Fibroblast of villous mesenchyme (primary cell): ENCODE data around the gene MGMT. TPM values are rescaled to one million over a fixed set of nuclear protein-coding genes. Genes with fewer than 3 reads are reported as not detected.

Experiments
- DNase-seq: peaks from one replicate; pipeline ENCODE4 v3.0.0-alpha.2; 2010; ENCODE audit warnings: low read depth
- H3K4me3 ChIP-seq: 2 replicates; pipeline ENCODE4 v1.5.1; 2011; ENCODE audit warnings: low read depth, mild to moderate bottlenecking, low read length
- total RNA-seq: library from RNA; depleted of rRNA; stranded (reverse); fragments of >200 nt; gene quantifications from 2 replicates; pipeline ENCODE4 v1.2.3, GENCODE V29; 2012
- TF ChIP-seq, protein P1 (sequence below): IDR thresholded peaks from 2 replicates; pipeline ENCODE4 v1.5.1; 2012; ENCODE audit warnings: low read depth, mild to moderate bottlenecking, low read length; ENCODE audit not compliant: insufficient read depth

Gene MGMT
- total RNA-seq, 1 donor, result 10.4 TPM

- DNase-seq, result no peak
- TF ChIP-seq, protein P1, sequence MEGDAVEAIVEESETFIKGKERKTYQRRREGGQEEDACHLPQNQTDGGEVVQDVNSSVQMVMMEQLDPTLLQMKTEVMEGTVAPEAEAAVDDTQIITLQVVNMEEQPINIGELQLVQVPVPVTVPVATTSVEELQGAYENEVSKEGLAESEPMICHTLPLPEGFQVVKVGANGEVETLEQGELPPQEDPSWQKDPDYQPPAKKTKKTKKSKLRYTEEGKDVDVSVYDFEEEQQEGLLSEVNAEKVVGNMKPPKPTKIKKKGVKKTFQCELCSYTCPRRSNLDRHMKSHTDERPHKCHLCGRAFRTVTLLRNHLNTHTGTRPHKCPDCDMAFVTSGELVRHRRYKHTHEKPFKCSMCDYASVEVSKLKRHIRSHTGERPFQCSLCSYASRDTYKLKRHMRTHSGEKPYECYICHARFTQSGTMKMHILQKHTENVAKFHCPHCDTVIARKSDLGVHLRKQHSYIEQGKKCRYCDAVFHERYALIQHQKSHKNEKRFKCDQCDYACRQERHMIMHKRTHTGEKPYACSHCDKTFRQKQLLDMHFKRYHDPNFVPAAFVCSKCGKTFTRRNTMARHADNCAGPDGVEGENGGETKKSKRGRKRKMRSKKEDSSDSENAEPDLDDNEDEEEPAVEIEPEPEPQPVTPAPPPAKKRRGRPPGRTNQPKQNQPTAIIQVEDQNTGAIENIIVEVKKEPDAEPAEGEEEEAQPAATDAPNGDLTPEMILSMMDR, result no peak
- no peak overlapping the region for H3K4me3 ChIP-seq
Measured at GRCh38 chr10:129609551-129609950, 142.5 kb downstream of the MGMT start.

DNA sequence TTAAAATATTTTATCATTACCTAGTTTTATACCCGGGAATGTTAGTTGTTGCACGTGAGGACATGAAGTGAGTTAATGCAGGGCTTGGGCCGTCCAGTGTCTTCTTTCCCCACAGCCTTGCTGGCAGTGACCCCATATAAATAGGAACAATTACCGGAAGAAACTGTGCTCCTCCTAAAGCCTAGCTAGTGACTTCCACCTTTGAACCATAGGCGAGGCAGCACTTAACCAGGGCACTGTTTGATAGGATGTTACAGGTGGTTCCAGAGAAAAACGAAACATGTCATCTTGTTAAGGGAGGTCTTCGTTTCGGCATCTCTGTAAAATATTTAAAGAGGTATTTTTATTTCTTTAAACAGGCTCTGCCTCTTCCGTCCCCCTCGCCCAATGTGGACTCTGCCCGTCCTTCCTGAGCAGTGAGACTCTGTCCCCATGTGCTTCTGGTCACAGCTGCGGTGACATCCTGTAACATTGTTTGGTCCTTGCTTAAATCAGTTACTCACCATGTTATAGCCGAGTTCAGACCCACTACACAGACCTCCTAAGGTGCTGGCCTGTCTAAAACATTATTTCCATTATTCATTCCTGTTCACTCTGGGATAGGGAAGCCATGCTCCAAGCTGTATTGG is 145.6 kb downstream of the MGMT start:
- DNase-seq, result no peak
- TF ChIP-seq, protein P1, result no peak

GRCh38 chr10:129613377-129613980 is 146.4 kb downstream of the MGMT start:
- no peak for DNase-seq
- TF ChIP-seq, protein P1, result no peak

More for the DNA sequence above, 145.6 kb downstream of the MGMT start:
- no peak overlapping the region for H3K4me3 ChIP-seq

GRCh38 chr10:129614341-129614740 is 147.3 kb downstream of the MGMT start:
- DNase-seq, result no peak
- TF ChIP-seq, protein P1, result no peak
- H3K4me3 ChIP-seq, result no peak overlapping the region

More at GRCh38 chr10:129613377-129613980, 146.4 kb downstream of the MGMT start:
- no peak overlapping the region for H3K4me3 ChIP-seq

GRCh38 chr10:129615381-129615780 is 148.3 kb downstream of the MGMT start:
- H3K4me3 ChIP-seq, result no peak overlapping the region
- TF ChIP-seq, protein P1, result no peak
- DNase-seq, result no peak

DNA sequence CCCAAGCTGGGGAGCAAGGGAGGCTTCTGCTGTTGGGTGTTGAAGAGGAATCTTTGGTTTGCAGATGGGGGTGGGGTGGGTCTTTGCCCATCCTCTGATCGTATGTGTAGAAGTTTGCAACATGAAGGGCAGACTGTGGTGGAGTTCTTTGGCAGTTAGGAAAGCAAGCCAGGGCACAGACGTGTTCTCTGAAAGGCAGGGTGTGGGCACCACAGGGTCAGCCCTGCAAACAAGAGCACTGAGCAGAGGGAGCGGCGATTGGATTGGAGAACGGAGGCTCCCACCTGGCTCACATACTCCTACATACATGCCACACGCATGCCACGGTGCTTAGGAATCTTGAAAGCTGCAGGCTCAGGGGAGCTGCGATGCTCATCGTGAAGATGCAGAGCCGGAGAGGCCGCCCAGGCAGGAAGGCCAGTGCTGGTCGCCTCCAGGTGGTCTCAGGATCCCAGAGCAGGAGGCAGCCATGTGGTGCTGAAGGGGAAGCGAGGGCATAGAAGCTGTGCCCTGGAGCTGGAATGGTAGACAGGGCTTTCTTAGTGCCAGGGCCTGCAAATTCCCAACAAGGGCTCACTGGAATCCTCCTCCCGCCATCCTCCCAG is 149.0 kb downstream of the MGMT start:
- H3K4me3 ChIP-seq, result no peak overlapping the region
- TF ChIP-seq, protein P1, result no peak
- no peak for DNase-seq
